B cell (primary cell): ENCODE results near the gene TANGO6.

Experiments used
- EZH2 ChIP-seq: IDR thresholded peaks from 2 replicates; pipeline ENCODE4 v1.6.1; 2012; ENCODE audit warnings: borderline replicate concordance, low read depth, mild to moderate bottlenecking, moderate library complexity, low read length; ENCODE audit not compliant: insufficient read depth, poor library complexity, severe bottlenecking
- TF ChIP-seq, protein P1 (sequence below): fragments of 200-600 bp; IDR thresholded peaks from one replicate; pipeline ENCODE4 v1.8.0; 2022; ENCODE audit warnings: antibody characterized with exemption, mild to moderate bottlenecking

DNA sequence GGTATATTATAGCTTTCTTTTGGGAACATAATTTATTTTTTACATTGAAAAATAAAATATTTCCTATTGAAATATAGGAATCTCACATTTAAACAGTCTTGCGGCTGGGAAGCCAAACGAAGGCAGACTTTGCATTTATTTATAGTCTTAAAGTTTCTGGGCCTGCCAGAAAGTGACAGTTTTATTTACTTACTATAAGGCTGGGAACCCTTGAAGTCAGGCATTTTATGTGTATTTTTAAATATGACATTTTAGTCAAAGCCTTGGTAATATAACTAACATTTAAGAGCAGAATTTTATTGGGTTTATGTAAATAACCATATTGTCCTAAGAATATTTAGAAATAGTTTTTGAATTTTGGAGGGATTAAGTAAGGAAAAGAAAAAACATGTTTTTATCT lies 97.5 kb downstream of the TANGO6 start:
- TF ChIP-seq, protein P1, sequence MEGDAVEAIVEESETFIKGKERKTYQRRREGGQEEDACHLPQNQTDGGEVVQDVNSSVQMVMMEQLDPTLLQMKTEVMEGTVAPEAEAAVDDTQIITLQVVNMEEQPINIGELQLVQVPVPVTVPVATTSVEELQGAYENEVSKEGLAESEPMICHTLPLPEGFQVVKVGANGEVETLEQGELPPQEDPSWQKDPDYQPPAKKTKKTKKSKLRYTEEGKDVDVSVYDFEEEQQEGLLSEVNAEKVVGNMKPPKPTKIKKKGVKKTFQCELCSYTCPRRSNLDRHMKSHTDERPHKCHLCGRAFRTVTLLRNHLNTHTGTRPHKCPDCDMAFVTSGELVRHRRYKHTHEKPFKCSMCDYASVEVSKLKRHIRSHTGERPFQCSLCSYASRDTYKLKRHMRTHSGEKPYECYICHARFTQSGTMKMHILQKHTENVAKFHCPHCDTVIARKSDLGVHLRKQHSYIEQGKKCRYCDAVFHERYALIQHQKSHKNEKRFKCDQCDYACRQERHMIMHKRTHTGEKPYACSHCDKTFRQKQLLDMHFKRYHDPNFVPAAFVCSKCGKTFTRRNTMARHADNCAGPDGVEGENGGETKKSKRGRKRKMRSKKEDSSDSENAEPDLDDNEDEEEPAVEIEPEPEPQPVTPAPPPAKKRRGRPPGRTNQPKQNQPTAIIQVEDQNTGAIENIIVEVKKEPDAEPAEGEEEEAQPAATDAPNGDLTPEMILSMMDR, result no peak
- no peak for TF ChIP-seq EZH2
